ENCODE data around the gene BNIP3.
"Not testable (repeated sequence)": the region's sequence is repeated elsewhere in the genome, so short reads cannot be mapped to it uniquely, and the experiment has no call there.

Gene BNIP3

DNA sequence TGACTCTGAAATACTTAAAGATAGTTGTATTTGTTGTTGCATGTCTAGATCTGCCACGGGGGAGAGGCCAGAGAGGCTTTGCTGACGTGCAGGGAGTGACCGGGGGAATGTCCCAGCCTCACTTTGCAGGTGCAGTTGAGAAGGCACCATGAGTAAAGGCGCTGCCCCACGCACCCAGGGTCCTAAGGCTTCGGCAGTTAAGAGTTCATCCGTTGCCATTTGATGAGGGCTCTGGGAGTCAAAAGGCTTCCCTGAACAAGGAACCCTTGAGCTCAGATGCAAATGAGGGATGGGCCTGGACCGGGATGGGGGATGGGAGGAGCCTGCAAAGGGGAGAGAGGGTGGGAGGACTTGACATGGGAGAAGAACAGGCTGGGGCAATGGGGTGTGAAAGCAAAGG, 60.5 kb downstream of the BNIP3 start:
- TF ChIP-seq, protein P1, sequence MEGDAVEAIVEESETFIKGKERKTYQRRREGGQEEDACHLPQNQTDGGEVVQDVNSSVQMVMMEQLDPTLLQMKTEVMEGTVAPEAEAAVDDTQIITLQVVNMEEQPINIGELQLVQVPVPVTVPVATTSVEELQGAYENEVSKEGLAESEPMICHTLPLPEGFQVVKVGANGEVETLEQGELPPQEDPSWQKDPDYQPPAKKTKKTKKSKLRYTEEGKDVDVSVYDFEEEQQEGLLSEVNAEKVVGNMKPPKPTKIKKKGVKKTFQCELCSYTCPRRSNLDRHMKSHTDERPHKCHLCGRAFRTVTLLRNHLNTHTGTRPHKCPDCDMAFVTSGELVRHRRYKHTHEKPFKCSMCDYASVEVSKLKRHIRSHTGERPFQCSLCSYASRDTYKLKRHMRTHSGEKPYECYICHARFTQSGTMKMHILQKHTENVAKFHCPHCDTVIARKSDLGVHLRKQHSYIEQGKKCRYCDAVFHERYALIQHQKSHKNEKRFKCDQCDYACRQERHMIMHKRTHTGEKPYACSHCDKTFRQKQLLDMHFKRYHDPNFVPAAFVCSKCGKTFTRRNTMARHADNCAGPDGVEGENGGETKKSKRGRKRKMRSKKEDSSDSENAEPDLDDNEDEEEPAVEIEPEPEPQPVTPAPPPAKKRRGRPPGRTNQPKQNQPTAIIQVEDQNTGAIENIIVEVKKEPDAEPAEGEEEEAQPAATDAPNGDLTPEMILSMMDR (conservative IDR thresholded peaks at IDR 0.05), result no peak
- TF ChIP-seq ZFX (IDR thresholded peaks at IDR 0.05), result no peak
- peak overlapping the region; percentile 10; the same call in 1 of the 2 replicates for H3K27ac ChIP-seq

DNA sequence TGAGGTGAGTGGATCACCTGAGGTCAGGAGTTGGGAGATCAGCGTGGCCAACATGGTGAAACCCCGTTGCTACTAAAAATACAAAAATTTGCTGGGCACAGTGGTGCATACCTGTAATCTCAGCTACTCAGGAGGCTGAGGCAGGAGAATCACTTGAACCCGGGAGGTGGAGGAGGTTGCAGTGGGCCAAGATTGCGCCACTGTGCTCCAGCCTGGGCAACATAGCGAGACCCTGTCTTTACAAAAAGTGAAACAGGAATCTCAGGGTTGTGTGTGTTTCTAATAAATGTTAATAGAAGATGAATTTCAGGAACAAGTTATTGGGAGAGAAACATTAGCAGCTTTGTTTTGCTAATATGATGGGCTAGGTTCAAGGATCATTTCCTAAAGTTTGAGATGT, 61.0 kb downstream of the BNIP3 start:
- no peak overlapping the region for H3K27ac ChIP-seq
- TF ChIP-seq ZFX (IDR thresholded peaks at IDR 0.05), result no peak
- TF ChIP-seq, protein P1 (conservative IDR thresholded peaks at IDR 0.05), result no peak

DNA sequence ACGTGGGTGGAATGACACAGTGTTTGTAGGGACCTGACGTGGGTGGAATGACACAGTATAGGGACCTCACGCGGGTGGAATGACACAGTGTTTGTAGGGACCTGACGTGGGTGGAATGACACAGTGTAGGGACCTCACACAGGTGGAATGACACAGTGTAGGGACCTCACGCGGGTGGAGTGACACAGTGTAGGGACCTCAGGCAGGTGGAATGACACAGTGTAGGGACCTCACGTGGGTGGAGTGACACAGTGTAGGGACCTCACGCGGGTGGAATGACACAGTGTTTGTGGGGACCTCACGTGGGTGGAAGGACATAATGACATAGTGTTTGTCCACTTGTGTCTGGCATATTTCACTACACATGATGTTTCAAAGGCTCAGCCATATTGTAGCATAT, 61.6 kb downstream of the BNIP3 start:
- H3K27ac ChIP-seq, result no peak overlapping the region
- TF ChIP-seq, protein P1 (conservative IDR thresholded peaks at IDR 0.05), result no peak
- no peak for TF ChIP-seq ZFX (IDR thresholded peaks at IDR 0.05)

DNA sequence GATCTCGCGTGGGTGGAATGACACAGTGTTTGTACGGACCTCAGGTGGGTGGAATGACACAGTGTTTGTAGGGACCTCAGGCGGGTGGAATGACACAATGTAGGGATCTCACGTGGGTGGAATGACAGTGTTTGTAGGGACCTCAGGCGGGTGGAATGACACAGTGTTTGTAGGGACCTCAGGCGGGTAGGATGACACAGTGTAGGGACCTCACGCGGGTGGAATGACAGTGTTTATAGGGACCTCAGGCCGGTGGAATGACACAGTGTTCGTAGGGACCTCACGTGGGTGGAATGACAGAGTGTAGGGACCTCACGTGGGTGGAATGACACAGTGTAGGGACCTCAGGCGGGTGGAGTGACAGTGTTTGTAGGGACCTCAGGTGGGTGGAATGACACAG, 62.3 kb downstream of the BNIP3 start:
- H3K27ac ChIP-seq, result not testable (repeated sequence)

Measured in C4-2B (cell line).